Fibroblast of skin of right quadriceps (primary cell): ENCODE results near the gene MOV10.
"Not testable (repeated sequence)": the region's sequence is repeated elsewhere in the genome, so short reads cannot be mapped to it uniquely, and the experiment has no call there.

ENCODE experiments used
- DNase-seq: peaks from one replicate; pipeline ENCODE4 v3.0.0-alpha.2; 2013

Gene MOV10

GRCh38 chr1:112674440-112674985 is at the start of gene MOV10:
Gene MOV10 (plus strand): TSS chr1:112674659. CDS start chr1:112674913, 254 bp downstream.
- DNase-seq, result peak; percentile 84

DNA sequence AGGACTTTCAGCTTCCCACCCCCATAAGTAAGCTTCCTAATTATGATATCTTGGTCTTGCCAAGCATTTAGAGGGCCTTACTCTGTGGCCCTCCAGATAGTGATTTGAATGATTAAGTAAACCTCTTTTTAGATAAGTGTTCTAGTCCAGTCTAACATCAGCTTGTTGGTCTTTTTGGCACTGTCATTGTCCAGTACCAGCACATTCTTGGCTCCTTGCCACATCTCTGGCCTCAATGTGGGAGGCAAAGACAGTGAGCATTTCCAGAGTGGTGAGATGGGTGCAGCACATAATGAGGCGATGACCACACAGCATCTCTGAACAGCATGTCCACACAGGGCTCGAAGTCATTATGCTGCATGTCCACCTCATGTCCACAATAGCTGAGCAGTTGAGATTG is 48.8 kb upstream of the MOV10 start:
- no peak for DNase-seq

DNA sequence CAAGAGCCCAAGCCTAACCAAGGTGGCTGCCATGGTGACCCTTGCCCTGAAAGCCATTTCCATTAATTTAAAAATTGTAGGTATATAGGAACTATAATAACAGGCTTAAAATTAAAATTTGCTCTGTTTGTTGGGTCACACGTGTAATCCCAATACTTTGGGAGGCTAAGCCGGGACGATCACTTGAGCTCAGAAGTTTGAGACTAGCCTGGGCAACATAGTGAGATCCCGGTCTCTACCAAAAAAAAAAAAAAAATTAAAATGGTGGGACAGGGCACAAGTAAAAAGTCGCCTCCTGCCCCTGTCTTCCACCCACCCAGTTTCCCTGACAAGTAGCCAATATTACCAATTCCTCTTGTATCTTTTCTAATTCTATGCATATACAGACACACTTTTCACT is 48.3 kb upstream of the MOV10 start:
- DNase-seq, result no peak

- DNase-seq, result no peak
Measured at GRCh38 chr1:112626887-112627286, 47.6 kb upstream of the MOV10 start.

DNA sequence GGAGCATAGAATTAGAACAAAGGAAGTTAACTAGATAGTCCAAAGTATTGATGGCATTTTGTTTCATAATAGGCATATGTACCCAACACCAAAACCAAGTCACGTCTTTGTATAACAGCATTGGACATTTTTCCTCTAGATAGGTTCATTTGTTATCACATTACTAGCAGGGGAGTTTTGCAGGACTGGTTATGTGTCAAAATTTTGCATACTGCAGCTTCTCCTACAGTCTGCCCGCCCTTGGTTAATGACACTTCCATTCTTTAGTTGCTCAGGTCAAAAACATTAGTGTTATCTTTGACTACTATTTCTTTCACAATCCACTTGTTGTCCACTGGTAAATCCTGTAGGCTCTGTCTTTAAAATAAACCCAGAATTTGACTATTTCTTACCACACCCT is 45.9 kb upstream of the MOV10 start:
- no peak for DNase-seq

DNA sequence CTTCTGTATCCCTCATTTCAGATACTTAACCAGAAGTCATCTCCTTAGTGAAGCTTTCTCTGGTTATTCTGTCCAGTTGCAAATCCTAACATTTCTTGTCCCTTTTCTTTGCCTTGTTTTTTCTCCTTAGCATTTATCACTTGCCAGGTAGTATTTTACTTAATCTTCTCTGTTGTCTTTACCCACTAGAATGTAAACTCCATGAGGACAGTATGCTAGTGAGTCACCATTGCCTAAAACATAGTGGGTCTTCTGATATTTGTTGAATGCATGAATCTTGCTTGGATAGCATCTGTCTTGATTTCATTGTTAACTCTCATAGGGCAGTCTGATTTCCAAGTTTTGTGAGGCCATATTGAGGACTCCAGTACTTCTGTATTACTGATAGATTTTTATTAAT is 45.2 kb upstream of the MOV10 start:
- no peak for DNase-seq

DNA sequence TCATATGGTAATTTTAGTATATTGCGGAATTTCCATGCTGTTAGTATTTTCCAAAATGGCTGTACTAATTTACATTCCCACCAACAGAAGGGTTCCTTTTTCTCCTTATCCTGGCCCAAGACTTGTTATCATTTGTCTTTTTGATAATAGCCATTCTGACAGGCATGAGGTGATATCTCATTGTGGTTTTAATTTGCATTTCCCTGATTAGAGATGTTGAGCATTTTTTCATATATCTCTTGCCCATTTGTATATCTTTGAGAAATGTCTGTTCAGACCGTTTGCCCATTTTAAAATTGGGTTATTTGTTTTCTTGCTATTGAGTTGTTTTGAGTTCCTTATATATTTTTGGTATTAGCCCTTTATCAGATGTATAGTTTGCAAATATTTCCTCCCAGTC is 40.8 kb upstream of the MOV10 start:
- no peak for DNase-seq

DNA sequence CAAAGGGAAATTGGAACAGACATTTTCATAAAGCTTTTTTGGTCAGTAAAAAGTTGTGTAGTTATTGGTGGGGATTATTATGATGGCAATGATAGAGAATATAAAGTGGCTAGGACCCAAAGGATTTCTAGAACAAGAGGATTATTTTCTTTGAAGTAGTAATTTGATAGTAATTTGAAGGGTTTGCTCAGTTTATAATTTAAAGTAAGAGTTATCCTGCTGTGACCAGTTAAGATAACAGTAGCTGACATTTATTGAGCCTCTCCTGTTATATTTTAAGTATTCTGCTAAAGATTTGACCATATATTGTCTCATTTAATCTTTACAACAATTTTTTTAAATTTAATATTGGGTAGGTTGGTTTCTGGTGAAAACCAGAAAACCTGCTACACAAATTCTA is 40.1 kb upstream of the MOV10 start:
- DNase-seq, result no peak

DNA sequence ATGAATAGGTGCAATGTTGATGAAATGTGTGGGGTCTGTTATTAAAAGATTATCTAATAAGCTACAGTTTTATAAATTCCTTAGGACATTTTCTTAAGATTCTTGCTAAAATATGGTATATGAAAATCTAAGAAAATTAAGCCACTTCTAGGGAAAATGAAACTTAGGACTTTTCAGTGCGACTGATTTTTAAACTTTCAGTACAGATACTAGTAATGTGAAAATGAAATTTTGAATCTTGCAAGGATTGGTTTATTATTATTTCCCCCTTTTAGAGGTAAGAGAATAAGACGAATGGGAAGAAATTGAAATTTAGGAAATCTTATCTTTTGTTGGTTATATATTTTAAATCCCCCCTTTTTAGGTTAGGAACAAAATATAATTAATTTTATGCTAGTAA is 38.4 kb upstream of the MOV10 start:
- no peak for DNase-seq

GRCh38 chr1:112636597-112637253 is 37.7 kb upstream of the MOV10 start:
- DNase-seq, result no peak

- no peak for DNase-seq
Measured at GRCh38 chr1:112637254-112638109, 37.0 kb upstream of the MOV10 start.

DNA sequence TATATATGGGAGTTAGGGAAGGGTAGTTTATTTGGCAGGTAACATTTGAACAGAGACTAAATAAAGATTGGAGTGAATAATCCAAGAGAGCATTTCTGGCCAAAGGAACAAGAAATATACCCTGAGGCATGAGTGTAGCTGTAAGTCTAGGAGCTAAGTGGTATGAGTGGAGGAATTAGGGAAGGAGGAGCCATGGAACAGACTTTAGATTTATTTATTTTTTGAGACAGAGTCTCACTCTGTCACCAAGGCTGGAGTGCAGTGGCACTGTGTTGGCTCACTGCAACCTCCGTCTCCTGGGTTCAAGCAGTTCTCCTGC is 36.4 kb upstream of the MOV10 start:
- no peak for DNase-seq

- DNase-seq, result not testable (repeated sequence)
Measured at GRCh38 chr1:112640437-112640836, 34.0 kb upstream of the MOV10 start.

GRCh38 chr1:112643080-112643479 is 31.4 kb upstream of the MOV10 start:
- no peak for DNase-seq

GRCh38 chr1:112646225-112646624 is 28.2 kb upstream of the MOV10 start:
- DNase-seq, result no peak

DNA sequence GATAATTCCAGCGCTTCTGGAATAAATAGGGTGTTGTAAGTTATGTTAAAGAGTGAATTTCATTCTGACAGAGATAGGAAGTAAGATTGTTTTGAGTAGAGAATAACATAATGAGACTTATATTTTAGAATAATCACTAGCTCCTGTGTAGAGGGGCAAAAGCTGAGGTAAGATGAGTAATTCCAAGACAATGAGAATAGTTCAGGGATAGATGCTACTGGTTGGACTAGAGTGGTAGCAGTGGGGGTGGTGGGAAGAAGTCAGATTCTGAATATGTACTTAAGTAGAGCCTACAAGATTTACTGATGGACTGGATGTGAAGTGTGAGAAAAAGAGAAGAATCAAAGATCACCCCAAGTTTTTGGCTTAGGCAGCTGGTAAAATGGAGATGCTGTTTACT is 23.3 kb upstream of the MOV10 start:
- DNase-seq, result no peak

- DNase-seq, result no peak
Measured at GRCh38 chr1:112665857-112666256, 8.6 kb upstream of the MOV10 start.

- DNase-seq, result no peak
Measured at GRCh38 chr1:112666946-112667345, 7.5 kb upstream of the MOV10 start.

- no peak for DNase-seq
Measured at GRCh38 chr1:112672009-112672408, 2.5 kb upstream of the MOV10 start.

DNA sequence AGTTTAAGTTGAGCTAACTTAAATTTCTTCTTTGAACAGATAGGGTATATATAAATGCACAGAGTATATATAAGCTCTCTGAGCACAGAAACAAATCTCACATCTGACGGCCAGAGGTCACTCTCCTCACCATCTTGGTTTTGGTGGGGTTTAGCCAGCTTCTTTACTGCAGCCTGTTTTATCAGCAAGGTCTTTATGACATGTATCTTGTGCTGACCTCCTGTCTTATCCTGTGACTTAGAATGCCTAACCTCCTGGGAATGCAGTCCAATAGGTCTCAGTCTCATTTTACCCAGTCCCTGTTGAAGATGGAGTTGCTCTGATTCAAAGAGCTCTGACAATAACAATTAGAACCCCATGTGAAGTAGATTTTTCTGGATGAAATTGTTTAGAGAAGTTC is 1.6 kb upstream of the MOV10 start:
- DNase-seq, result no peak

DNA sequence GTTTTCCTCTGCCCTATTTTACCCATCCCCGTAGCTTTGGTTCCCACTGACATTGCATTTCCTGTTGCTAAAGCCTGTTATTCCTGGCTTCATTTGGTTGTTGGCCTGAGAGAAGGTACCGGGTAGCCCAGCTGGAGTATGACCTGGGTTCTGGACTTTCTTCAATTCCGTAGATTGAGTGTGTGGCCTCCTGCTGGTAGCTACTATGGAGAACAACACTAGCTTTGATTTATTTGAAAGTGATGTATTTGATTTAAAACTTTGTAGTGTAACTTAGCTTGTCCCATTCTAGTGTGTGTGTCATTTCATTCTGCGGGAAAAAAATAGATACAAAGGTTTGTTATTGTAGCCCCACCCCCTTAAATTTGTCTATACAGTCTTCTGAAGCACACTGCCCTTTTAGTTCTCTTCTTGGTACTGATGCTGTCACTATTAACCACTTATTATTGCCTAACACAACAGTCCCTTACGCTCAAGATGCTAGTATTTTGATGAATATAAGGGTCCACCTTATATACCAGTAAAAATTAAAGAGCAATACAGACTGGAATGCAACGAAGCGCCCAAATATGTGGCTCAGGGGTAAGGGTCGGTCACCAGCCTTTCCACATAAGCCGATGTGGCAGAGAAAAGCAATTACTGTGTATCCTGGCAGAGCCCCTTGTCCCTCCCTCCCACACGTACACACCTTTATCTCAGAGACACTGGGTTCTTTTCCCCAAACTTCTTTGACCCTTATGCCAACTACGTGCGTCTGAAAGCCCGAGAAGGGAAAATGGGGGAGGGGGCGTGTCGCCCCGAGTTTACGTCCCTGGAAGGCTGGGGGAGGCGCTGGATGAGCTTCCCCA is 643 bp upstream of the MOV10 start:
- DNase-seq, result peak; percentile 59

- peak; percentile 47 for DNase-seq
Measured at GRCh38 chr1:112674986-112675727, 698 bp downstream of the MOV10 start.
